OCI-LY1 (cell line): ENCODE measurements around the gene HTT.

Experiments used
- H2AFZ ChIP-seq: fragments of 200-600 bp; sonication (generic), shearing (Covaris generic); 2 replicates; pipeline ENCODE4 v1.6.0; 2014; ENCODE audit warnings: antibody characterized with exemption, mild to moderate bottlenecking, low read length
- H3F3A ChIP-seq: fragments of 200-600 bp; sonication (generic), shearing (Covaris generic); 2 replicates; pipeline ENCODE4 v1.6.0; 2014; ENCODE audit warnings: mild to moderate bottlenecking, antibody characterized with exemption, low read length, moderate library complexity; ENCODE audit not compliant: insufficient read depth
- H3K27ac ChIP-seq: fragments of 200-600 bp; sonication (generic); 2 replicates; pipeline ENCODE4 v1.5.1; 2014; ENCODE audit warnings: low read length, mixed run types, mild to moderate bottlenecking, low read depth; ENCODE audit not compliant: poor library complexity, severe bottlenecking
- H3K27me3 ChIP-seq: fragments of 200-600 bp; sonication (generic); 2 replicates; pipeline ENCODE4 v1.6.0; 2014; ENCODE audit warnings: antibody characterized with exemption, mild to moderate bottlenecking, low read length, moderate library complexity; ENCODE audit not compliant: insufficient read depth
- H3K36me3 ChIP-seq: fragments of 200-600 bp; sonication (generic); 2 replicates; pipeline ENCODE4 v1.6.1; 2014; ENCODE audit warnings: mild to moderate bottlenecking, antibody characterized with exemption, low read length, moderate library complexity, mixed read lengths; ENCODE audit not compliant: insufficient read depth
- H3K4me1 ChIP-seq: fragments of 200-600 bp; sonication (generic); 2 replicates; pipeline ENCODE4 v1.5.1; 2014; ENCODE audit warnings: mild to moderate bottlenecking, low read length, moderate library complexity; ENCODE audit not compliant: insufficient read depth, severe bottlenecking
- H3K4me2 ChIP-seq: fragments of 200-600 bp; sonication (generic), shearing (Covaris generic); 2 replicates; pipeline ENCODE4 v1.6.1; 2014; ENCODE audit warnings: low read length
- H3K4me3 ChIP-seq: fragments of 200-600 bp; sonication (generic); 2 replicates; pipeline ENCODE4 v1.5.1; 2014; ENCODE audit warnings: low read length, low read depth, mild to moderate bottlenecking, mixed read lengths; ENCODE audit not compliant: poor library complexity, severe bottlenecking
- H3K79me2 ChIP-seq: fragments of 200-600 bp; shearing (Covaris generic); 2 replicates; pipeline ENCODE4 v1.6.1; 2016; ENCODE audit warnings: mixed run types, low read length, mixed read lengths; ENCODE audit not compliant: insufficient read depth
- H3K9ac ChIP-seq: fragments of 200-600 bp; sonication (generic), shearing (Covaris generic); 2 replicates; pipeline ENCODE4 v1.6.1; 2014; ENCODE audit warnings: mild to moderate bottlenecking, low read length, mixed read lengths
- H3K9me2 ChIP-seq: fragments of 200-600 bp; sonication (generic), shearing (Covaris generic); 2 replicates; pipeline ENCODE4 v1.6.1; 2014; ENCODE audit warnings: low read depth, mild to moderate bottlenecking, low read length, mixed read lengths
- H3K9me3 ChIP-seq: fragments of 200-600 bp; shearing (Covaris generic); 2 replicates; pipeline ENCODE4 v1.6.1; 2014; ENCODE audit warnings: low read length, mixed read lengths
- H4K20me1 ChIP-seq: fragments of 200-600 bp; sonication (generic), shearing (Covaris generic); 2 replicates; pipeline ENCODE4 v1.6.0; 2016; ENCODE audit warnings: mild to moderate bottlenecking, low read length; ENCODE audit not compliant: insufficient read depth
- EZH2 ChIP-seq: fragments of 200-600 bp; sonication (generic), shearing (Covaris generic); IDR thresholded peaks from 2 replicates; pipeline ENCODE4 v1.8.0; 2017; ENCODE audit warnings: borderline replicate concordance, mixed run types, mild to moderate bottlenecking, antibody characterized with exemption, low read length, moderate library complexity, mixed read lengths
- TF ChIP-seq, protein P1 (sequence below): fragments of 200-600 bp; sonication (generic), shearing (Covaris generic); IDR thresholded peaks from 2 replicates; pipeline ENCODE4 v1.5.1; 2017; ENCODE audit warnings: mild to moderate bottlenecking, antibody characterized with exemption, low read length, moderate library complexity, mixed read lengths

HTT gene

DNA sequence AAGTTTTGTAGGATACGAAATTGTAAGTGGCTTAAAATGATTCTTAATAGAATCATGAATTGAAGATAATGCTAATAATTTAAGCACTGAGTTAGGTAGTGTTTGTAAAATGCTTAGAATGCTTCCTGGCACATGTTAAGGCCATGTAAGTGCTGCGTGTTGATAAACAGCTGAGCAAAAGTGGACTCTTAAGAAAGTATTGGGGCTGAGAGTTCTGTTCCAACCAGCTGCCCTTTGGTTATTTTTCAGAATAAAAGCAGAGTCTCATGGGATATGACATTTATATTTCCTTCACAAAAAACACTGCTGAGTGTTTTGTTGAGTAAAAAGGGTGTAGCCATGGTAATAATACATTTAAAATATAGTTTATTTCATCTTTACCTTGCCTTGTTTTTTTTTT is 42.5 kb downstream of the HTT start:
- Histone ChIP-seq H3K36me3 (peaks cover 35% of the 10 kb centered on the region), H3K9me2 (no peaks in the 10 kb centered on the region), H4K20me1 (no peaks in the 10 kb centered on the region), H3K4me1 (no peaks in the 10 kb centered on the region), H3K4me2 (no peak overlapping the region), H3K27me3 (no peaks in the 10 kb centered on the region), H3K4me3 (no peak overlapping the region), H3F3A (no peaks in the 10 kb centered on the region), H3K9ac (no peak overlapping the region), H3K9me3 (no peaks in the 10 kb centered on the region), H3K27ac (no peak overlapping the region), H2AFZ (no peak overlapping the region), H3K79me2 (no peaks in the 10 kb centered on the region)
- TF ChIP-seq EZH2: no peak
- TF ChIP-seq, protein P1, sequence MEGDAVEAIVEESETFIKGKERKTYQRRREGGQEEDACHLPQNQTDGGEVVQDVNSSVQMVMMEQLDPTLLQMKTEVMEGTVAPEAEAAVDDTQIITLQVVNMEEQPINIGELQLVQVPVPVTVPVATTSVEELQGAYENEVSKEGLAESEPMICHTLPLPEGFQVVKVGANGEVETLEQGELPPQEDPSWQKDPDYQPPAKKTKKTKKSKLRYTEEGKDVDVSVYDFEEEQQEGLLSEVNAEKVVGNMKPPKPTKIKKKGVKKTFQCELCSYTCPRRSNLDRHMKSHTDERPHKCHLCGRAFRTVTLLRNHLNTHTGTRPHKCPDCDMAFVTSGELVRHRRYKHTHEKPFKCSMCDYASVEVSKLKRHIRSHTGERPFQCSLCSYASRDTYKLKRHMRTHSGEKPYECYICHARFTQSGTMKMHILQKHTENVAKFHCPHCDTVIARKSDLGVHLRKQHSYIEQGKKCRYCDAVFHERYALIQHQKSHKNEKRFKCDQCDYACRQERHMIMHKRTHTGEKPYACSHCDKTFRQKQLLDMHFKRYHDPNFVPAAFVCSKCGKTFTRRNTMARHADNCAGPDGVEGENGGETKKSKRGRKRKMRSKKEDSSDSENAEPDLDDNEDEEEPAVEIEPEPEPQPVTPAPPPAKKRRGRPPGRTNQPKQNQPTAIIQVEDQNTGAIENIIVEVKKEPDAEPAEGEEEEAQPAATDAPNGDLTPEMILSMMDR: no peak

DNA sequence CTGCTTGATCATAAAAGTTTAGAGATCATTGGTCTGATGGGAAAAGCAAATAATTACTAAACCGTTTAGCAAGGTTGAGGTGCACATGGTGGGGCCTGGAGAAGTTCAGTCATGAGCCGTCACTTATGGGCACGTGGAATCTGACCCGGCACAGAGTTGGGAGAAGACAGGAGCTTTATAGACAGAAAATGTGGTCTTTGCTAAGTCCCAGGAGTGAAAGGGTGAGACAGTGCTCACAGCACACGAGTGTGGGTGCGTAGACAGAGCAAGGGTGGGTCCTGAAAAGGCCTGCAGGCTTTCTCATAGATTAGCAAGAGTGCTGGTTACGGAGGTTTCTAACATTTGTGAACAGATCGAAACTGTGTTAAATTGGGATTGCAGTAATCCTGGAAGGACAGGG is 43.8 kb downstream of the HTT start:
- Histone ChIP-seq H3K9me2 (no peaks in the 10 kb centered on the region), H3K9me3 (no peaks in the 10 kb centered on the region), H3K36me3 (peaks cover 25% of the 10 kb centered on the region), H3F3A (no peaks in the 10 kb centered on the region), H3K27ac (no peak overlapping the region), H3K4me2 (no peak overlapping the region), H3K9ac (no peak overlapping the region), H4K20me1 (no peaks in the 10 kb centered on the region), H3K4me3 (no peak overlapping the region), H3K79me2 (no peaks in the 10 kb centered on the region), H2AFZ (no peak overlapping the region), H3K27me3 (no peaks in the 10 kb centered on the region), H3K4me1 (no peaks in the 10 kb centered on the region)
- TF ChIP-seq, protein P1: no peak
- TF ChIP-seq EZH2: no peak

DNA sequence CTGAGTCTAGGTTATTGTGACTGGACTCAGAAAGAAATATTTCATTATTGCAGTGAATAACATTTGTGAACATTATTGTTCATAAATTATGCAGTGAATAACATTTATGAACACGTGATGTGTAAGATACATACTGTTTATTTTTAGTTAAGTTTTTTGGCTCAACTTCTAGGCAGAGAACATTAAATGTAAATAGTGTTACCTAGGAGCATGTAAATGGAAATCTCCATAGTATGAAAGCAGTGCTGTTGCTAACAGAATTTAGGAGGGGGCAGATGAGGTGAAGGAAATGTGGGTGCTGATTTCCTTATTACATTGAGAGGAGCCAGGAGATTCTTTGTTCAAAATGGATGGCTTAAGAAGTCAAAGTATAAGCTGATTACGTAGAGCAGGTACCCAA is 45.0 kb downstream of the HTT start:
- Histone ChIP-seq H3K9me2 (no peaks in the 10 kb centered on the region), H3K4me1 (no peaks in the 10 kb centered on the region), H3K9ac (no peak overlapping the region), H3K27me3 (no peaks in the 10 kb centered on the region), H3K4me3 (no peak overlapping the region), H3K79me2 (no peaks in the 10 kb centered on the region), H3F3A (no peaks in the 10 kb centered on the region), H2AFZ (no peak overlapping the region), H4K20me1 (no peaks in the 10 kb centered on the region), H3K4me2 (no peak overlapping the region), H3K36me3 (peaks cover 25% of the 10 kb centered on the region), H3K27ac (no peak overlapping the region), H3K9me3 (no peaks in the 10 kb centered on the region)
- no peak for TF ChIP-seq EZH2
- TF ChIP-seq, protein P1: no peak
